GM15510 (cell line): Measurements from ENCODE around the gene SESN2.
A peak's percentile ranks its signal among the peaks of the same experiment; 100 is the strongest.

ENCODE experiments used
- POLR2A ChIP-seq: IDR thresholded peaks from 3 replicates; pipeline ENCODE4 v1.6.1; 2011; ENCODE audit warnings: borderline replicate concordance; ENCODE audit not compliant: insufficient read length; ENCODE audit errors: extremely low read depth

The SESN2 gene

DNA sequence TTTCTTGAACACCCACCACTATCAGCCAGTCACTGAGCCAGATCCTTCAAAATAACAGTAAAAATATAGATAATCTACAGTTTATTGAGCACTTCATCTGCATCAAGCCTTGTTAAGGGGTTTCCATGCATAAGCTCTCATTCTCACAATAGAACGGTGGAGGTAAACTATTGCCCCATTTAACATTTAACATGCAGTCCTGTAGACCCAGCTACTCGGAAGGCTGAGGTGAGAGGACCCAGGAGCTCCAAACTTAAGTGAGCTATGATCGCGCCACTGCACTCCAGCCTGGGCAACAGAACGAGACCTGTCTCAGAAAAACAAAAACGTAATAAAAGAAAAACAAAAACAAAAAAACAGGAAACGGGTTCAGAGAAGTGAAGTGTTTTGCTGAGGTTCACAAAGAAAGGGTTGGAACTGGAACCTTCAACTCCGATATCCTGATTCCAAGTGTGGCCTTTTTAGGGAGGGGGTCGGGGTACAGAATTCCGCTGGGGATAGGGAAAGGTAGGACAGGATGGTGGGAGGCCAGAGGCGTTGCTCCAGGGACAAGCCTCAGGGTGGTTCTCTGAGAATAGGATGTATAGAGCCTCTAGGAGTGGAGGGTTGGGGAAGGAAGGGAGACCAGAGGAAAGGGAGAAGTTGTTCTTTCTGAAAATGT, 11.6 kb upstream of the SESN2 start:
- TF ChIP-seq POLR2A, result no peak

DNA sequence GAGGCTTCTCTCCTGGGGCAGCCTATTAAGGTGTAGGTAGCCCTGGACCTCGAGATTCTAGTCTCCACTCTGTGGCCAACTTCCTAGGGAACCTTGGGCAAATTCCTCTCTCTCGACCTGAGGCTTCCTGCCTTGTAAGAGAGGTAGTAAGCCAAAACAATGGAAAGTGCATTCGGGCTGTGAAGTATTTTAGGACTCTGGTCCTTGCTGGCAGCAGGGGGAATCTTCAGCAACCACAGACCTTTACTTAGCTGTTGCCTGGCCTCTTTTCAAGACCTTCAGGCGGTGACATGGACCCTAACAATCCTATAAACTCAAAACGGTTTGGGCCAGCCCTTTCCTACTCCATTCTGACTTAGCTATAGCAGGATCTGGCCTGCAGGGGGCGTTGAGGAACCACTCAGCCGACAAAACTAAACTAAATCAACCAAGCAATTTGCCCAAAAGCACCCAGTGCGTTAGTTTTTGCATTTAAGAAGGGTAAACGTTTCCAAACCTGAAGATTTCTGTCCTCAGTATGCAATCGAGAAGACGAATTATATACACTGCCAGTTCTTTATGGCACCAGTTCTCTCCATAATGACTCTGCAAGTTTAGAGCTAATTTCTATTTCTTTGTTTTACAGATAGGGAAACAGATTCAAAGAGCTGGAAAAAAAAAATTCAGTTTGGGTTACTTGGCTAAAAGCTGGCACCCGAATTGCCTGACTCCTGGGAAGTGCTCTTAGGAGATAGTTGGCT, 10.9 kb upstream of the SESN2 start:
- TF ChIP-seq POLR2A, result no peak

DNA sequence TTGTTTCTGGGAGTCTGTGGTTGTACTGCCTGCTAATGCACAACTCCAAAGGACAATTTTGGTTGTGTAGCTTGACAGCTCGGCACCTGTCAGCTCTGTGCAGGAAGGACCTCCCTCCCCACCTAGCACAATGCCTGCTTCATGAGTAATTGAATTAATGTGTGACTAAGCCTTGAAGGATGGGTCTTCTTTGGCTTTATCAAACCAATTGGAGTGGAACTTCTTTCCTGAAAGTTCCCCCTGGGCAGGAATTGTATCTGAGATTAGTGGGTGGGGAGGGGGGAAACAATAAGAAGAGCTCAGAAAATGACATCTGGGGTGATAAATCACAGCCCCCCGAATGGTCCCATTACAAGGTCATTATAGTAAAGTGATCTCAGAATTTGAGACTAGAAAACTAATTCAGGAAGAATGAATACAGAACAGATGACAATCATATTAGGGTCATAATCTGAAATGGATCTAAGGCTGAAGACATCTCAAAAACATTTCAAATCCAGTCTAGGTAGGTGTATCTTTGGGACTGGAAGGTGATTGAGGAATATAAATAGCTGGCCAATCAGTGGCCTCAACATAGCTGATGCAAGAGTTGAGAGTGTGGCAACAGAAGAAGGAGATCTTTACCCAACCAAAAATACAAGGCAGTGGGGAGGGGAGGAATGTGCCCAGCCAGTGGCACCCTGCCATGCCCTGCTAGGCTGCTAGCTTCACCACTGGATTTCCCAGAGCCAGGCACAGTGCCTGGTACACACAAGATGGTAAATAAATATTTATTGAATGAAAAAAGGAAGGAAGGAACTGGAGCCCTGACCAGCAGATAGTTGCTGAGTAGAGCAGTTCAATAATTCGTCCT, 10.1 kb upstream of the SESN2 start:
- peak; percentile 53 for TF ChIP-seq POLR2A

DNA sequence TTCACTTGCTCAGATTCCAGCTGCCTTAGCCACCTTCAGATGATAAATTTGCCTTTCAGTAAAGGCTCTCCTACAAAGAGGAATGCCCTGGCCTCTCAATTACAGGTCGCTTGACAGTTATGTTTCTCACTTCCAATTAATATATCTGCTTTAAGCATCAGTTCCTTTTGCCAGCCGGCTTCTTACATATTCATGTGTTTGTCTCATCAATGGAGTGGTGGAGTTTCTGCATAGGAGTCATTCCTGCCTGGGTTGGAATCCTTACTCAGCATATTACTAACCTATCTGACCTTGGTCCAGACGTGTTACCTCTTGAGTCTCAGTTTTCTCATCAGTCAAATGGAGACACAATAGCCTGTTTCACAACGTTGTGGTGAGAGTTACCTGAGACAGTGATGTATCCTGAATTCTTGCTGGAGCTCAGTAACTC, 9.4 kb upstream of the SESN2 start:
- TF ChIP-seq POLR2A, result no peak

DNA sequence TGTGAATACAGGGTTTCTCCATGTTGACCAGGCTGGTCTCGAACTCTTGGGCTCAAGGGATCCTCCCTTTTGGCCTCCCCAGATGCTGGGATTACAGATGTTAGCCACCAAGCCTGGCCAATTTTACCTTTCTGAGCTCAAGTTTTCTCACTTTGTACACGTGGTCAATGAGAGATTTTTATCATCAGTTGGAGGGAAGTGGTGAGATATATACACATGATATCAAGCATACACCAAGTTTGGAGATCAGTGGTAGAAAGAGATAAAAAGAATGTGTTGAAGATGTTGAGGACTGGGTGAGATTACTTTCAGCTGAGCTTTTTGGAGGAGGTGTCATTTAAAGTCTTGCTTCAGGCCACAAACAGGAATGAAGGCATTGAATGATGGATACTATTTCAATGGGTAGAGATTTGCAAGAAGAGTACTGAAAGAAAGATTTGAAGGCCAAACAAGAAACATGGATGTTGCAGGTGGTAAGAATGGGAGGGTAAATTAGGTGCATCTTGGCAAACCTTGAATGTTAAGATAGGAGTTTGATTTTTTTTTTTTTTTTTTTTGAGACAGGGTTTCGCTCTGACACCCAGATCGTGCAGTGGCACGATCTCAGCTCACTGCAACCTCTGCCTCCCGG, 3.0 kb upstream of the SESN2 start:
- no peak for TF ChIP-seq POLR2A

DNA sequence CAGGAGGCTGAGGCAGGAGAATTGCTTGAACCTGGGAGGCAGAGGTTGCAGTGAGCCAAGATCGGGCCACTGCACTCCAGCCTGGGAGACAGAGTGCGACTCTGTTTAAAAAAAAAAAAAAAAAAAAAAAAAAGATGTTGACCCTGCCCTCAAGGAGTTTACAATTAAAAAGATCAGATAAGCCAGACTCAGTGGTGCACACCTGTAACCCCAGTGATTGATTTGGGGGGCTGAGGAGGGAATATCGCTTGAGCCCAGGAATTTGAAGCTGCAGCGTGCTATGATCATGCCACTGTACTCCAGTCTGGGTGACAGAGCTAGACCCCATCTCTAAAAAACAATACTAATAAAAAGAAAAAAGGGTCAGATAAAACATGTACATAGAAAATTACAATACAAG, 1.6 kb upstream of the SESN2 start:
- no peak for TF ChIP-seq POLR2A

DNA sequence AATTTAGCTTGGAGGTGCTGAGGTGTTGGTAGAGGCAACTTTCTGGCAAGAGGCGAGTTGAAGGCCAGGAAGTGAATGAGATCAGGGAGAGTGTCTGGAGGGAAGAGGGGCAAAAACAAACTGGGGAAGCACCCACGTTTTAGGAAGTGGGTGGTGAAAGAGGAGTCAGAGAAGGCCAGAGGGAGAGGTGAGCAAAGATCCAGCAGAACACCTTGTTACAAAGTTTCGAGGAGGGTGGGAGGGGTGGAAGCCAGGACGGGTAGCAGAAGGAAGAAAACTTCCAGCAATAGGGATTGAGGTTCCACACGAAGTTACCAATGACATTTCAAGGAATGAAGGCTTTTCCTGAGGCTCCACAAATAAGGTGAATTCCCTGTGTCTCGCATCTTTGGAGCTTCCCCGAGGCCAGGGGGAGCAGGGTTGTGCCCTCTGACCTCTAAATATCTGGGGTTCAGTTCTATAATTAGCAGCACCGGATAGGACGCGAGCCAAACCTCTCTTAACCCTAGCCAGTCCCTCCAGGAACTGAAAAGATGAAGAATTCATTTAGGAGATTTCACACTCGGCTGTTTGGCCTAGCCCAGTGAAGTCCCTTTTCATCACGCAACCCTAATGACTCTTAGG, 578 bp upstream of the SESN2 start:
- TF ChIP-seq POLR2A, result no peak

DNA sequence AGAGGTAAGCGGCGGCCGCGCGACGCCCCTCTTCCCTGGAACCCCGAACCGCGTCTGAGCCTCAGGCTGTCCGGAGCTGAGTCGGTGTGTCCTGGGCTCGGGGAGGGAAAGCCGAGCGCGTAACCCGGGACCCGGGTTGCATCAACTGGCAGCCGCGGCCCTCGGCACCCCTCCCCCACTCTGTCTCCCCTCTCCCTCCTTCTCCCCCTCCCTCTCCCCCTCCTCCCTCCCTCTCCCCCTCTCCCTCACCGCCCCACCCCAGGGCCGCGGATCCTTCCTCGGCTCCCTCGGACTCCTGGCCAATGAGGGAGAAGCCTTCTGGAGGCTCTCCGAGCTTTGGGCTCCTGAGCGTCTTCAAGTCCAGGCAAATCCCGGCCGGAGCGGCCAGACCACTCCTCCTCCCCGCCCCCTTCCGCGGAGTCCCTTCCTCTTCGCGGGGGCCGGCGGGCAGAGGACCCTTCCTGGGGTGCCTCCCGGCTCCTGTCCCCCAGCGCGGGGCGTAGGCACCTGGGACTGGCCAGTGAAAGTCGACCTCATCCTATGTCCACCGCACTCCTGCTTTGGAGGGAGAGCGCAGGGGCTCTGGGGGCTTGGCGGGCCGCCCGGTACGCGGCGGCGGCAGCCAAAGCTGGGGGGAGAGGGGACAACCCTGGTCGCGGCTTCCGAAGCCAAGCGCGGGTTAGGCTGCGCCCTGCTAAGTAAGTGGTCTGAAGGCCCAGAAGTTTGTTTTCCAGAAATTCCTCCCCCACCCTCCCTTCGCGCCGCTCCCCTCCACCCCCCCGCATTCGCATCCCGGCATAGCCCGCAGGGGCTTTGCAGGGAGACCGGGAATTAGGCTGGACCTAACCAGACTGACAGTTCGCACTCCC, 850 bp downstream of the SESN2 start:
- no peak for TF ChIP-seq POLR2A

DNA sequence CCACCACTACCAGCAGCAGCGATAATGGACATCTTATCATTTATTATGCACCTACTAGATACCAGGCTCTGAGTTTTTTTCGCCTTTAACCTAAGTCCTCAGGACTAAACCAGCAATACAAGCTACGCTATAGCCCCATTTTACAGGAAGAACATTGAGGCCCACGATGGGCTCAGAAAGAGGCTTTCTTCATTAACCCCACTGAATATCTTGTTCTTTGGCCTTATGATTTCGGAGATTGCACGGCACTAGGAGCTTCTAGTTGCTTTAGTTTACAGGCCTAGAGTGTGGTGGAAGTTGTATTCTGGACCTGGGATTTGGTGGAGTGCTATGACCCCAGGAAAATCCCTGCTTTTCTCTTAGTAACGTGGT, 1.5 kb downstream of the SESN2 start:
- no peak for TF ChIP-seq POLR2A

DNA sequence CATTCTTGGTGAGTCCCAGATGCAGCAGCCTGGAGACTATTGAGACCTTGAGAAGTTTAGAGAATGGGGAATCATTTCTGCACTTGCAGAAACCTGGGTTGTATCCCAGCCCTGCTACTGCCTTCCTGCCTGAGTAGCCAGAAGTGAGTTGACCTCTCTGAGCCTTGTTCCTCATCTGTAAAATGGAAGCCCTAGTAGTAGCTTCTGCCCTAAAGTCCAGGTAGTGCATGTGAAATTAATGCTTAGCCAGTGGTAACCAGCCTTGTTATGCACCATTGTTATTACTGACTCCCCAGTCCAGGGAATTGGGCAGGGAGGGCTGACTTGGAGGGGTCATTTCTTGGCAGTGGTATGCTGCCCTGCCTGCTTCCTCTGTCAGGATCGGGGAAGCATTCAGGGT, 5.6 kb downstream of the SESN2 start:
- TF ChIP-seq POLR2A, result no peak

DNA sequence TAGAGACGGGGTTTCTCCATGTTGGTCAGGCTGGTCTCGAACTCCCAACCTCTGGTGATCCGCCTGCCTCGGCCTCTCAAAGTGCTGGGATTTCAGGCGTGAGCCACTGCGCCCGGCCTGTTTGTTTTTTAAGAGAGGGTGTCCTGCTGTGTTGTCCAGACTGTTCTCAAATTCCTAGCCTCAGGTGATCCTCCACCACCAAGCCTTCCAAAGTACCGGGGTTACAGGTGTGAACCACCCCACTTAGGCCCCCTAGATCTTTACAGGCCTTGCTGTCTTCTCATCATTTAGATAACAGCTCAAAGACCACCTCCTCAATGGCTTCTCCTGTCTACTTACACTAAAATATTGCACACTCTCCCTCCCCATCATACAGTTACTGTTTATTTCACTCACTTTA, 6.3 kb downstream of the SESN2 start:
- no peak for TF ChIP-seq POLR2A

DNA sequence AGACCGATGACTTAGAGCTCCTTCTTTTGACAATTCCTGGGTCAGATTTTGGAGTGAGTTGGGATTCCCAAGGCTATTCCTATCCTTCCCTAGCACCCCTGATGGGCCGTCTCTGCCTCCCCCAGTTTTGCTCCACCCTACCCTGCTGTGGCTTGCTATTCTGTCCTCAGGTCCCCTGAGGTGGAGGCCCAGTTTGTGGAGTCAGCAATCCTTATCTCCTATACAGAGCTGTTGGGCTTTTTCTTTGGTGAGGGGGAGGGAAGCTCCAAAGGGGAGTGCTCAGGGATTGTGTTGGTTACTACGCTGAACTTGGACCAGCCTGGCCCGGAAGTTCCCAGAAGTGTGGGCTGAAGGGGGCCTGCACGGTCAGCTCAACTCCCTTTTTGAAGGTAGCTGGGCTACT, 7.6 kb downstream of the SESN2 start:
- TF ChIP-seq POLR2A, result no peak

DNA sequence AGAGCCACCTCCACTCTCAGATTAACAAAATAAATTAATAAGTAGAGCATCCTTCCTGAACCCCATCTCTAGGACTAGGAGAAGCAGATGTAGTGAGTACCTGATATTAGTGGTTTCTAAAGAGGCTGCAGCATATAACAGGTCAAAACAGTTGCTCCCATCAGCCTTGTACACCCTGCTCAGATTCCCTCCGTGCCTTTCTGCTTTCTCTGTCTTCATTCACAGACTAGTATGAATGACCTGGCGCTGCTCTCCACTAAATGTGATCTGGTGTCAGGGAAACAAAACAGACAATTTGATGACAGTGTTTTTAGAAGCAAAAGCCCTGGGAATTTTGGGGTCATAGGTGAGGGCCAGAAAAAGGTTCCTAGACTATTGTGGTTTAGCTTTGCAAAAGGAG, 8.3 kb downstream of the SESN2 start:
- TF ChIP-seq POLR2A, result no peak

DNA sequence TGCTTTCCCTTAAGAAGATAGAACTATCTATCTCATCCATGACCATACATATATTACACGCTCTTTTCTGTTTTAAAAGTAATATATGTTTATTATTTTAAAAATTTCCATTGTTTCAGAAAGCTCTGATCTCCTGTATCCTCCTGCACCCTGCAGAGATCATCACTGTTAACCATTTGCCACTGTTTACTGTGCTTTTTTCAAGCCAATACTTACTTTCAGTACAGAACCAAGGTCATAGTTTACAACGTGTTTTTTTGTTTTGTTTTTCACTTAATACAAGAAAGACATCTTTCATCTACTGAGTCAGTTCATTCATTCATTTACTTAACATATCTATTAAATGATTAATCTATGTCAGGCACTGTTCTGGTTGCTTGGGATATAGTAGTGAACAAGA, 10.2 kb downstream of the SESN2 start:
- TF ChIP-seq POLR2A, result no peak

DNA sequence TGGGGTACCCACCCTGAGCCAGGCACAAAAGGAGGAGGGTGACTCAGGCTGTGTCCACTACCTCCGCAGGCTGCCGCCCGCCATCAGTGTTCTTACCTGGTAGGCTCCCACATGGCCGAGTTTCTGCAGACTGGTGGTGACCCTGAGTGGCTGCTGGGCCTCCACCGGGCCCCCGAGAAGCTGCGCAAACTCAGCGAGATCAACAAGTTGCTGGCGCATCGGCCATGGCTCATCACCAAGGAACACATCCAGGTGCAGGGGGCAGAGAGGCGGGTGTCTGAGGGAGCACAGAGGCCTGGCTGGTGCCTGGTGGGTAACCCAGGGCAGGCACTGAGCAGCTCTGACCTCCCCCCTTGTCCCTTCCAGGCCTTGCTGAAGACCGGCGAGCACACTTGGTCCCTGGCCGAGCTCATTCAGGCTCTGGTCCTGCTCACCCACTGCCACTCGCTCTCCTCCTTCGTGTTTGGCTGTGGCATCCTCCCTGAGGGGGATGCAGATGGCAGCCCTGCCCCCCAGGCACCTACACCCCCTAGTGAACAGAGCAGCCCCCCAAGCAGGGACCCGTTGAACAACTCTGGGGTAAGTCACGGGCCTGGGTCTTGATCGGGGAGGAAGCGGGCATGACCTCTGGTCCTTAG, 13.0 kb downstream of the SESN2 start:
- no peak for TF ChIP-seq POLR2A
